ENCODE results near the gene BMP15.

GRCh38 chrX:50889582-50889981 lies 21.0 kb upstream of the BMP15 start:
- TF ChIP-seq EZH2 (IDR thresholded peaks at IDR 0.05; ENCODE audit: low read length, unreplicated experiment), result no peak
- no peak for TF ChIP-seq CTCF (conservative IDR thresholded peaks at IDR 0.05; ENCODE audit: low read depth, low read length)
- no peak for TF ChIP-seq EZH2phosphoT487 (IDR thresholded peaks at IDR 0.05; ENCODE audit: borderline replicate concordance, low read length)

All from PC-3 (cell line).